ENCODE data around the gene SGCD.
"Not testable (repeated sequence)": the region's sequence is repeated elsewhere in the genome, so short reads cannot be mapped to it uniquely, and the experiment has no call there.

SGCD gene

DNA sequence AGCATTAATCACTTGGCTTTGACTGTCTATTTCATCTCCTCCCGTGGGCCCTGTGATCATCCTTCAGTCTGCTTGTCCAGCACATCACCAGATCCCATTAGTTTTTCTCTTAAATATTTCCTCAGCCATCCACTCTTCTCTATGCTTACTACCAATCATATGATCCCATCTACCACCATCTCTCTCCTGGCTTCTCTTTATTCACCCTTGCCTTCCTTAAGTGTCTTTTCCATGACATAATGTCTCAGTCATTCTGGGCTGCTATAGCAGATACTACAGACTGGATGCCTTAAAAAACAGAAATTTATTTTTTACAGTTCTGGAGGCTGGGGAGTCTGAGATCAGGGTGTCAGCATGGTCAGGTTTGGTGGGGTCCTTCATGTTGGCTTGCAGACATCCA is 314.7 kb downstream of the SGCD start:
- TF ChIP-seq HDGF (IDR thresholded peaks at IDR 0.05; ENCODE audit: borderline replicate concordance) (no peak), SP1 (IDR thresholded peaks at IDR 0.05) (no peak)
- CTCF ChIA-PET, result no interaction called here
- POLR2A ChIA-PET, result no interaction called here
- DNase-seq (ENCODE audit: extremely low spot score), result no peak

DNA sequence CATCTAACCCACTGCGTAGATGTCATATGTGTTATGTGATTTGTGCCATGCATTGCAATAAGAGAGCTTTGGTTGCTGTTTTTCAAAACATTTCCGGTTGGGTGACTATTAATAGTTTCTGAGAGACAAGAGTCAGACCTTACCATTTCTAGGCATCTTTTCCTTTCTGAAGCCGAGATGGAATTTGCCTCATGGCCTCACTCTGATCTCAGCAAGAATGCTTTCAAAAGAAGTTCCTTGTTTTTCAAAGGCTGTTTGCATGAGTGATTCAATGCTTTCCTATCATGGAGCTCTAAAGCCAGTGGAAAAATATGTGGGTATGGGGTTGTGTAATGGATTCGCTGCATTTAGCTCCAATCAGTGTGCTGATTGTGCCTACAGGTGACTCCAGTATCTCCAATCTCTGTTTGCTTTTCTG is 320.1 kb downstream of the SGCD start:
- POLR2A ChIA-PET, result no interaction called here
- DNase-seq (ENCODE audit: extremely low spot score), result no peak
- TF ChIP-seq FOXM1 (IDR thresholded peaks at IDR 0.05; ENCODE audit: borderline replicate concordance) (no peak), SUZ12 (IDR thresholded peaks at IDR 0.05) (no peak), ARNT (IDR thresholded peaks at IDR 0.05) (no peak)
- CTCF ChIA-PET, result no interaction called here

DNA sequence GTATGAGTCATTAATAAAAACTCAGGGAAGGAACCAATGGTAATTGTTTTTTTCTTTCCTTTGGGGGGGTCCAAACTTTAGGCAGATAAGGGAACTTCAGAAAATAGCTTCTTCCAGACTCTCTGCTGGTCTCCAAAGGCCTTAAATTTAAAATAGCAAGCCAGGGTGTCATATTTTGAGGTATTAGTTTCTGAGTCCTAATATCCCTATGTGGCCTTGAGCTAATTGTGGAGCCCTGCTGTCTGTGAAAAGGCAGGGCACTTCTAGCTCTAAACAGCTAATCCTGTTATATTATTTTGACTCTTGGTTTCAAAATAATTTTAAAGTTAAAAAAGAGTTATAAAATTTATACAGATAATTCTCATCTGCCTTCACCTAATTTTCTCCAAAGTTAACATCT is 327.5 kb downstream of the SGCD start:
- POLR2A ChIA-PET, result no interaction called here
- DNase-seq (ENCODE audit: extremely low spot score), result no peak
- TF ChIP-seq ZNF384 (IDR thresholded peaks at IDR 0.05) (no peak), BHLHE40 (IDR thresholded peaks at IDR 0.05; ENCODE audit: borderline replicate concordance) (no peak)
- CTCF ChIA-PET, result no interaction called here

DNA sequence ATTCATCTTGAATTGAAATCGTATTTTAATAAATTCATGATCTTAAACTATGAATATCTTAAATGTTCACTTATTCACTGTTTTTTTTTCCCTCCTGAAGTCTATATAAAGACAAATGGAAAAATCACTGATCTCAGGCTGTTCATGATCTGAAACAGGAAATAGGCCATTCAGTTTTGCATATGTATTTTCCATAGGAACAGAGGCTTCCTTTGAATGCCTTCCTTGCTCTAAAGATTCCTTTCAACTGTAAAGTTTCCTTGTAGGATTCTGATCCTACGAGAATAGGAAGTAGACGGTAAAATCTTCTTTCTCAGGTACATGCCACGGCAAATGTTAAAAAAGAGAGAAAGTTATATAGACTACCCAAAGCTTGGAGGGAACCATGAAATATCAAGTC is 328.8 kb downstream of the SGCD start:
- ChIA-PET CTCF (no interaction called here), POLR2A (no interaction called here)
- DNase-seq (ENCODE audit: extremely low spot score), result no peak
- no peak for TF ChIP-seq L3MBTL2 (conservative IDR thresholded peaks at IDR 0.05)

DNA sequence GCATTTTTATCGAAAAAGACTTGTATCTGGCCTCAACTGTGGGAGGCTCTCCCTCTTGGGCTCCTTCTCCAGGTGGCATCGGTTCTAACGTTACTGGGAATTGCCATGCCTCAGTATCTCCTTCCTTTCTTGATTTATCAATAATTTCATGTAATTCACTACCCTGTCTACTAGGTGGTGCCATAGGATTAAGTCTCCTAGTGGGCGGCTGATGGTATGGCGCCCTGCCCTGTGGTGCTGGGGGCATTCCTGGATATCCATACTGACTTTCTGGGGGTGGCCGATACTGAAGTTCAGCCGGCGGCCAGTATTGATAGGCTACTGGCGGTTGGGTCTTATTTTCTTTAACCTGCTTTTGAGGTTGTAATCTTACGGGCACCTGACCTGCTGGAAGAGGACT is 337.9 kb downstream of the SGCD start:
- CTCF ChIA-PET; DNase-seq (ENCODE audit: extremely low spot score); POLR2A ChIA-PET: not testable (repeated sequence)

DNA sequence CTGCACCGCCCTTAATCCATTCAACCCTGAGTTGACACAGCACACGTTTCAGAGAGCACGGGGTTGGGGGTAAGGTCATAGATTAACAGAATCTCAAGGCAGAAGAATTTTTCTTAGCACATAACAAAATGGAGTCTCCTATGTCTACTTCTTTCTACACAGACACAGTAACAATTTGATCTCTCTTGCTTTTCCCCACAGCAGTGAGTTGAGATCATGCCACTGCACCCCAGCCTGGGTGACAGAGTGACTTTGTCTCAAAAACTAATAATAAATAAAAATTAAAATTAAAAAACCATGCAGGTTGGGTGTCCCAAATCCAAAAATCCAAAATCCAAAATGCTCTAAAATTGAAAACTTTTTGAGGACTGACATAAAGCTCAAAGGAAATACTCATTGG is 339.7 kb downstream of the SGCD start:
- POLR2A ChIA-PET, CTCF ChIA-PET: not testable (repeated sequence)

DNA sequence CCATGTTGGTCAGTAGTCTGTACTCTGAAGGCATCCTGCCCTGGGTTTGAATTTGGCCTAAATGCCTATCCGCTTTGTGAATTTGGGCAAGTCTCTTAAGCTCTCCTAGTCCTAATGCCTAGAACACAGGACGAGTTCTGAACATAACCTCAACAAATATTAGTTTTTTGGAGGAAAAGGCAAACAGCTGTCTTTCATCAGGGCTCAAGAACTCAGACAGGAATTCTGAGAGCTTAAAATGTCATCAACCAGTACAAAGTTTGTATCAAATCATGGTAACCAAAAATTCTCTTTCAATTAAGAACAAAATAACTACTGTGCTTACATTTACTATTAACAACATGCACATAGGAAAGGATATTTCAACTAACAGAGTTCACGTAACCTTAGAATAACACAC is 340.7 kb downstream of the SGCD start:
- no peak for DNase-seq (ENCODE audit: extremely low spot score)
- TF ChIP-seq ZNF384 (IDR thresholded peaks at IDR 0.05) (no peak), FOXM1 (IDR thresholded peaks at IDR 0.05; ENCODE audit: borderline replicate concordance) (no peak), TARDBP (IDR thresholded peaks at IDR 0.05) (no peak), SUZ12 (IDR thresholded peaks at IDR 0.05) (no peak), HDGF (IDR thresholded peaks at IDR 0.05; ENCODE audit: borderline replicate concordance) (no peak), FOXK2 (IDR thresholded peaks at IDR 0.05) (no peak), L3MBTL2 (conservative IDR thresholded peaks at IDR 0.05) (no peak), BHLHE40 (IDR thresholded peaks at IDR 0.05; ENCODE audit: borderline replicate concordance) (no peak), SP1 (IDR thresholded peaks at IDR 0.05) (no peak), ARNT (IDR thresholded peaks at IDR 0.05) (no peak), NFRKB (IDR thresholded peaks at IDR 0.05) (no peak), FOXA1 (IDR thresholded peaks at IDR 0.05) (no peak), LEF1 (IDR thresholded peaks at IDR 0.05; ENCODE audit: borderline replicate concordance) (no peak)
- ChIA-PET CTCF (no interaction called here), POLR2A (no interaction called here)

More for the DNA sequence above, 339.7 kb downstream of the SGCD start:
- DNase-seq (ENCODE audit: extremely low spot score), result not testable (repeated sequence)

DNA sequence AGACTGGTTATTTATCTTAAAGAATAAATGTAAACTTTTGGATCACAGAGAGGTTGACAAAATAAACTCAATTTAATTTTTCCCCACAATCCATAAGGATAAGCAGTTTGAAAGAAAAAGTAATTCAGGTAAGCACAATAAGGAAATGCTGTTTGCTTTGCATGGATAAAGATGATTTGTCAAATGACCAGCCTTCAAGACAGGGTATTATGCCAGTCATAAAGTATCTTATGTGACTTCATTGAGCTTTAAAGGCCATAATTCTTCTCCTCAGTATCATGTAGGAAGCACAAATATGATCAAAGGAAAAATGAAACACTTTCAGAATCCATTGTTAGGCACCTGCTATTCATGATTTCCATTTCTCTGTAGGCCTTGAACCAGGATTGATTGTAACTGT is 342.5 kb downstream of the SGCD start:
- CTCF ChIA-PET, result no interaction called here
- DNase-seq (ENCODE audit: extremely low spot score), result no peak
- POLR2A ChIA-PET, result no interaction called here
- no peak for TF ChIP-seq ZNF384 (IDR thresholded peaks at IDR 0.05)
- no peak for TF ChIP-seq SP1 (IDR thresholded peaks at IDR 0.05)
- TF ChIP-seq ARNT (IDR thresholded peaks at IDR 0.05), result no peak
- TF ChIP-seq CTBP1 (IDR thresholded peaks at IDR 0.05; ENCODE audit: borderline replicate concordance), result no peak
- TF ChIP-seq L3MBTL2 (conservative IDR thresholded peaks at IDR 0.05), result no peak
- TF ChIP-seq ELF4 (IDR thresholded peaks at IDR 0.05), result no peak
- TF ChIP-seq FOXK2 (IDR thresholded peaks at IDR 0.05), result no peak
- TF ChIP-seq FOXM1 (IDR thresholded peaks at IDR 0.05; ENCODE audit: borderline replicate concordance), result no peak
- TF ChIP-seq HDGF (IDR thresholded peaks at IDR 0.05; ENCODE audit: borderline replicate concordance), result no peak

DNA sequence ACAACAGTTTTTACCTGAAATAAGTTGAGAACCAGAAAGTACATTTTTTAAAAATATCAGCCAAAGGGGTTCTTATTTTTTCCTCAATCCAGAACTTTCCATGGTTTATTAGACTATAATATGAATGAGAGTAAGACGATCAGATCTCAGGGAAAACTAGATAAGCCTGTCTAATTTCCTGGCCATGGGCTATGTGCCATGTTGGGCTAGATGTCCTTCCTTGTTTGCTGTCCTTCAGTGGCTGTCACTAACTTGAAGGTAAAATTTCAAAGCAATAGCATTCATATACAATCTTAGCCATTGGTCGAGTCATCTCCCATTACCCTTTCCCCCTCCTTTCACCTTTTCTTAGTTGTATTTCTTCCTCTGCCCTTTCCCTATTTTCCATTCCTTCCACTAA is 343.7 kb downstream of the SGCD start:
- ChIA-PET CTCF (no interaction called here), POLR2A (no interaction called here)
- no peak for TF ChIP-seq CTBP1 (IDR thresholded peaks at IDR 0.05; ENCODE audit: borderline replicate concordance)
- TF ChIP-seq NFRKB (IDR thresholded peaks at IDR 0.05), result no peak
- TF ChIP-seq, protein P1, sequence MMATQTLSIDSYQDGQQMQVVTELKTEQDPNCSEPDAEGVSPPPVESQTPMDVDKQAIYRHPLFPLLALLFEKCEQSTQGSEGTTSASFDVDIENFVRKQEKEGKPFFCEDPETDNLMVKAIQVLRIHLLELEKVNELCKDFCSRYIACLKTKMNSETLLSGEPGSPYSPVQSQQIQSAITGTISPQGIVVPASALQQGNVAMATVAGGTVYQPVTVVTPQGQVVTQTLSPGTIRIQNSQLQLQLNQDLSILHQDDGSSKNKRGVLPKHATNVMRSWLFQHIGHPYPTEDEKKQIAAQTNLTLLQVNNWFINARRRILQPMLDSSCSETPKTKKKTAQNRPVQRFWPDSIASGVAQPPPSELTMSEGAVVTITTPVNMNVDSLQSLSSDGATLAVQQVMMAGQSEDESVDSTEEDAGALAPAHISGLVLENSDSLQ (IDR thresholded peaks at IDR 0.05), result no peak
- no peak for TF ChIP-seq ARNT (IDR thresholded peaks at IDR 0.05)
- no peak for TF ChIP-seq LEF1 (IDR thresholded peaks at IDR 0.05; ENCODE audit: borderline replicate concordance)
- no peak for TF ChIP-seq SP1 (IDR thresholded peaks at IDR 0.05)
- TF ChIP-seq FOXK2 (IDR thresholded peaks at IDR 0.05), result no peak
- TF ChIP-seq TARDBP (IDR thresholded peaks at IDR 0.05), result no peak
- TF ChIP-seq SUZ12 (IDR thresholded peaks at IDR 0.05), result no peak
- no peak for TF ChIP-seq FOXM1 (IDR thresholded peaks at IDR 0.05; ENCODE audit: borderline replicate concordance)
- DNase-seq (ENCODE audit: extremely low spot score), result no peak

DNA sequence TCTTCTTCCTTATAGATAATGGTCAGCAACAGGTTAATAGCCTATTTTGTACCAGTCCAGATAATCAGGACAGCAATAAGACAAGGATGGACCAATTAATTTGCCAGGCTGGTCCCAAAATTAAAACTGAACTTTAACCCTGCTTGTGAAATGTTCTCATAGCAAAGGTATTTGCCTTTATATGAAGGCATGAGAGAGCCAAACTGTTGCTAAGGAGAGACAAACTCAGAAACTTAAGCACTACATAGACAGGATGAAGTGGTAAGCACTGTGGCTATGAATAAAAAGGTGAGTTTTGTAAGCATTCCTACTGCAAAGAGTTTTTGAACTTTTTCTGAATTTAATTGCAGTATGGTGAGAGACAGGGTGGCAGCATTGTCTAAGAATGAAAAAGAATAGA is 348.4 kb downstream of the SGCD start:
- POLR2A ChIA-PET, result no interaction called here
- DNase-seq (ENCODE audit: extremely low spot score), result no peak
- CTCF ChIA-PET, result no interaction called here
- TF ChIP-seq SUZ12 (IDR thresholded peaks at IDR 0.05), result no peak
- TF ChIP-seq SP1 (IDR thresholded peaks at IDR 0.05), result no peak
- TF ChIP-seq ARNT (IDR thresholded peaks at IDR 0.05), result no peak
- no peak for TF ChIP-seq FOXK2 (IDR thresholded peaks at IDR 0.05)
- TF ChIP-seq, protein P1 (IDR thresholded peaks at IDR 0.05), result no peak
- TF ChIP-seq BHLHE40 (IDR thresholded peaks at IDR 0.05; ENCODE audit: borderline replicate concordance), result no peak
- no peak for TF ChIP-seq LEF1 (IDR thresholded peaks at IDR 0.05; ENCODE audit: borderline replicate concordance)
- TF ChIP-seq FOXM1 (IDR thresholded peaks at IDR 0.05; ENCODE audit: borderline replicate concordance), result no peak
- TF ChIP-seq NFRKB (IDR thresholded peaks at IDR 0.05), result no peak
- TF ChIP-seq L3MBTL2 (conservative IDR thresholded peaks at IDR 0.05), result no peak
- TF ChIP-seq TARDBP (IDR thresholded peaks at IDR 0.05), result no peak
- TF ChIP-seq ELF4 (IDR thresholded peaks at IDR 0.05), result no peak

All from HEK293T (cell line).